DND-41 (cell line): Measurements from ENCODE around the gene PHF3.

Experiments
- CTCF ChIP-seq: IDR thresholded peaks from 2 replicates; pipeline ENCODE4 v1.5.1; 2012; ENCODE audit warnings: borderline replicate concordance, low read length, moderate library complexity, mild to moderate bottlenecking; ENCODE audit not compliant: poor library complexity, severe bottlenecking; ENCODE audit errors: extremely low read depth
- EZH2 ChIP-seq: IDR thresholded peaks from 3 replicates; pipeline ENCODE4 v1.6.1; 2012; ENCODE audit warnings: borderline replicate concordance, low read depth, mild to moderate bottlenecking, moderate library complexity, low read length, inconsistent platforms; ENCODE audit not compliant: severe bottlenecking

GRCh38 chr6:63675138-63675537 is 39.5 kb downstream of the PHF3 start:
- TF ChIP-seq CTCF: no peak
- no peak for TF ChIP-seq EZH2
